Stomach (tissue), 9 donors: ENCODE measurements around the gene DCDC2. TPM values are rescaled to one million over a fixed set of nuclear protein-coding genes. Genes with fewer than 3 reads are reported as not detected.
"Not testable (repeated sequence)": the region's sequence is repeated elsewhere in the genome, so short reads cannot be mapped to it uniquely, and the experiment has no call there.

Experiments
- DNase-seq, 2 donors: peaks; one replicate each; pipeline versions ENCODE4 v3.0.0 to v3.0.0-alpha.2; 2013 to 2019
- H3K27ac ChIP-seq, 5 donors: fragments of 200-600 bp in 4 of 5; sonication (generic) in 4 of 5; one replicate each; pipeline ENCODE4 v1.5.1; 2013 to 2019; ENCODE audit warnings: mild to moderate bottlenecking in 1 of 5, moderate library complexity in 1 of 5
- H3K27me3 ChIP-seq, 3 donors: fragments of 200-600 bp; sonication (generic); one replicate each; pipeline ENCODE4 v1.5.1; 2017 to 2019; ENCODE audit warnings: mixed run types in 1 of 3
- H3K36me3 ChIP-seq, 4 donors: fragments of 200-600 bp; sonication (generic); 1 replicate in 3 of 4; 2 replicates in 1 of 4; pipeline ENCODE4 v1.5.1; 2016 to 2019
- H3K4me1 ChIP-seq, 4 donors: fragments of 200-600 bp; sonication (generic); one replicate each; pipeline ENCODE4 v1.5.1; 2016 to 2019
- H3K4me3 ChIP-seq, 4 donors: fragments of 200-600 bp; sonication (generic) in 3 of 4; one replicate each; pipeline ENCODE4 v1.5.1; 2016 to 2019; ENCODE audit warnings: mild to moderate bottlenecking in 1 of 4
- H3K9me3 ChIP-seq, 4 donors: fragments of 200-600 bp; sonication (generic); one replicate each; pipeline ENCODE4 v1.5.1; 2016 to 2019
- CTCF ChIP-seq, 7 experiments: fragments of 450-650 bp in 4 of 7; fragments of 200-600 bp in 3 of 7; sonication (generic) in 3 of 7; IDR thresholded peaks; one replicate each; pipeline ENCODE4 v1.5.1; 2016 to 2019; ENCODE audit warnings: antibody characterized with exemption in 7 of 7, control low read depth in 2 of 7, mild to moderate bottlenecking in 1 of 7
- EP300 ChIP-seq: sonication (generic); formaldehyde crosslinking; IDR thresholded peaks from one replicate; pipeline ENCODE4 v1.6.1; 2017; ENCODE audit warnings: antibody characterized with exemption
- POLR2A ChIP-seq, 4 donors: fragments of 450-650 bp; IDR thresholded peaks; one replicate each; pipeline ENCODE4 v1.6.1; 2016; ENCODE audit warnings: antibody characterized with exemption in 4 of 4, control low read depth in 2 of 4, mild to moderate bottlenecking in 1 of 4, moderate library complexity in 1 of 4
- POLR2AphosphoS5 ChIP-seq, 3 donors: sonication (generic); formaldehyde crosslinking; IDR thresholded peaks; one replicate each; pipeline ENCODE4 v1.6.1; 2016; ENCODE audit warnings: antibody characterized with exemption in 3 of 3
- WGBS, 5 donors: extraction: QIAGEN DNeasy Blood & Tissue Kit in 3 of 5; methylation state at CpG; one replicate each; pipeline versions ENCODE4 v1.1.5 to v1.1.7; 2013 to 2018; 5-methylcytosine and 5-hydroxymethylcytosine counted together
- intact Hi-C: fragments of 100-400 bp; cut with DNase I; formaldehyde crosslinking; loops from one replicate; pipeline ENCODE4 v1.15.1; 2023; ENCODE audit warnings: low total_unique reads
- polyA plus RNA-seq, 3 donors: library from polyadenylated mRNA; stranded (reverse); fragments of 200-250 nt; gene quantifications; one replicate each; pipeline ENCODE4 v1.2.3, GENCODE V29; 2013
- total RNA-seq, 5 donors: library from RNA; depleted of rRNA; stranded (reverse); fragments of >200 nt; gene quantifications; one replicate each; pipeline versions ENCODE4 v1.1.0 to v1.2.3, GENCODE V29; 2014 to 2016
- donor health status: healthy with polysubstance abuse.
- donor health status: Bipolar disorder and iron deficiency.
- donor health status: healthy.

The DCDC2 gene
- total and polyA plus RNA-seq, 8 donors: under 0.01 to 2.8 (median 1.4) TPM

- no peaks in the 10 kb centered on the region for H3K4me1 ChIP-seq
- H3K27ac ChIP-seq: no peak overlapping the region
- no peaks in the 10 kb centered on the region for H3K9me3 ChIP-seq
- H3K4me3 ChIP-seq: no peak overlapping the region
- TF ChIP-seq POLR2AphosphoS5 (IDR thresholded peaks at IDR 0.05) (no peak), EP300 (no peak), POLR2A (IDR thresholded peaks at IDR 0.05) (no peak), CTCF (IDR thresholded peaks at IDR 0.05) (no peak)
- H3K36me3 ChIP-seq: no peaks in the 10 kb centered on the region
- peaks cover 0 to 8% (median 0%) of the 10 kb centered on the region in 3 donors for H3K27me3 ChIP-seq
- intact Hi-C loops: no loop called here
- DNase-seq: no peak
- 87 to 93% (median 91%) methylated on average over 1 of the region's 1 CpG for WGBS, 5 donors
These were observed 30.0 kb upstream of the DCDC2 start for GRCh38 chr6:24387818-24388217.

- no peaks in the 10 kb centered on the region for H3K4me1 ChIP-seq
- no peak for DNase-seq
- no peaks in the 10 kb centered on the region for H3K9me3 ChIP-seq
- WGBS, 5 donors: 64 to 71% (median 67%) methylated on average over 8 of the region's 8 CpGs
- no peak overlapping the region for H3K27ac ChIP-seq
- intact Hi-C loops: no loop called here
- H3K4me3 ChIP-seq: no peak overlapping the region
- H3K36me3 ChIP-seq: no peaks in the 10 kb centered on the region
- TF ChIP-seq CTCF (IDR thresholded peaks at IDR 0.05) (no peak), POLR2AphosphoS5 (IDR thresholded peaks at IDR 0.05) (no peak), POLR2A (IDR thresholded peaks at IDR 0.05) (no peak), EP300 (no peak)
- peaks cover 0 to 8% (median 0%) of the 10 kb centered on the region in 3 donors for H3K27me3 ChIP-seq
These were observed 27.8 kb upstream of the DCDC2 start for GRCh38 chr6:24385536-24386269.

GRCh38 chr6:24384369-24385130 lies 26.7 kb upstream of the DCDC2 start:
- intact Hi-C loops, DNase-seq, H3K27ac ChIP-seq, H3K9me3 ChIP-seq, H3K27me3 ChIP-seq, H3K4me1 ChIP-seq, H3K36me3 ChIP-seq, H3K4me3 ChIP-seq: not testable (repeated sequence)
- 89 to 93% (median 92%) methylated on average over 5 of the region's 5 CpGs for WGBS, 5 donors

- intact Hi-C loops, H3K27ac ChIP-seq, H3K36me3 ChIP-seq, H3K9me3 ChIP-seq, H3K4me1 ChIP-seq, H3K27me3 ChIP-seq, H3K4me3 ChIP-seq: not testable (repeated sequence)
- WGBS, 5 donors: 83 to 87% (median 85%) methylated on average over 9 of the region's 9 CpGs
- peak in 1 of 2 donors; percentile 25 for DNase-seq
These were observed 25.1 kb upstream of the DCDC2 start for GRCh38 chr6:24382891-24383494.

GRCh38 chr6:24382220-24382540 lies 24.3 kb upstream of the DCDC2 start:
- Histone ChIP-seq H3K36me3 (no peaks in the 10 kb centered on the region), H3K27ac (no peak overlapping the region), H3K4me1 (no peaks in the 10 kb centered on the region), H3K4me3 (no peak overlapping the region), H3K9me3 (no peaks in the 10 kb centered on the region), H3K27me3 (peaks cover 0 to 8% (median 0%) of the 10 kb centered on the region in 3 donors)
- 65 to 91% (median 67%) methylated on average over 1 of the region's 1 CpG for WGBS, 5 donors
- no peak for DNase-seq
- no peak for TF ChIP-seq CTCF (IDR thresholded peaks at IDR 0.05)
- intact Hi-C loops: no loop called here
